ENCODE measurements around the gene CCDC91.
"Not testable (repeated sequence)": the region's sequence is repeated elsewhere in the genome, so short reads cannot be mapped to it uniquely, and the experiment has no call there.

Gene CCDC91

GRCh38 chr12:28320353-28320752 lies 130.1 kb downstream of the CCDC91 start:
- Histone ChIP-seq H3K36me3 (ENCODE audit: control insufficient read depth, insufficient read depth, low read length) (no peaks in the 10 kb centered on the region), H3K4me3 (ENCODE audit: low read length) (no peak overlapping the region), H3K4me1 (ENCODE audit: control insufficient read depth, insufficient read depth, low read length) (no peaks in the 10 kb centered on the region), H3K27me3 (ENCODE audit: control insufficient read depth, insufficient read depth, low read length) (no peaks in the 10 kb centered on the region), H3K27ac (ENCODE audit: low read depth, low read length) (no peak overlapping the region), H3K9ac (ENCODE audit: low read length) (no peak overlapping the region)

GRCh38 chr12:28327722-28328121 lies 137.5 kb downstream of the CCDC91 start:
- H3K4me1 ChIP-seq (ENCODE audit: control insufficient read depth, insufficient read depth, low read length): no peaks in the 10 kb centered on the region
- H3K4me3 ChIP-seq (ENCODE audit: low read length): no peak overlapping the region
- no peak overlapping the region for H3K27ac ChIP-seq (ENCODE audit: low read depth, low read length)
- H3K27me3 ChIP-seq (ENCODE audit: control insufficient read depth, insufficient read depth, low read length): no peaks in the 10 kb centered on the region
- H3K9ac ChIP-seq (ENCODE audit: low read length): no peak overlapping the region
- no peaks in the 10 kb centered on the region for H3K36me3 ChIP-seq (ENCODE audit: control insufficient read depth, insufficient read depth, low read length)

GRCh38 chr12:28328967-28329366 lies 138.7 kb downstream of the CCDC91 start:
- Histone ChIP-seq H3K9ac (ENCODE audit: low read length) (no peak overlapping the region), H3K36me3 (ENCODE audit: control insufficient read depth, insufficient read depth, low read length) (no peaks in the 10 kb centered on the region), H3K27ac (ENCODE audit: low read depth, low read length) (no peak overlapping the region), H3K4me3 (ENCODE audit: low read length) (no peak overlapping the region), H3K4me1 (ENCODE audit: control insufficient read depth, insufficient read depth, low read length) (no peaks in the 10 kb centered on the region), H3K27me3 (ENCODE audit: control insufficient read depth, insufficient read depth, low read length) (no peaks in the 10 kb centered on the region)

GRCh38 chr12:28329727-28330126 lies 139.5 kb downstream of the CCDC91 start:
- H3K4me1 ChIP-seq (ENCODE audit: control insufficient read depth, insufficient read depth, low read length); H3K4me3 ChIP-seq (ENCODE audit: low read length); H3K9ac ChIP-seq (ENCODE audit: low read length); H3K27me3 ChIP-seq (ENCODE audit: control insufficient read depth, insufficient read depth, low read length); H3K27ac ChIP-seq (ENCODE audit: low read depth, low read length); H3K36me3 ChIP-seq (ENCODE audit: control insufficient read depth, insufficient read depth, low read length): not testable (repeated sequence)

- not testable (repeated sequence) for H3K27me3 ChIP-seq (ENCODE audit: control insufficient read depth, insufficient read depth, low read length); H3K36me3 ChIP-seq (ENCODE audit: control insufficient read depth, insufficient read depth, low read length); H3K4me1 ChIP-seq (ENCODE audit: control insufficient read depth, insufficient read depth, low read length); H3K4me3 ChIP-seq (ENCODE audit: low read length); H3K9ac ChIP-seq (ENCODE audit: low read length); H3K27ac ChIP-seq (ENCODE audit: low read depth, low read length)
These were observed 140.0 kb downstream of the CCDC91 start for GRCh38 chr12:28330232-28330631.

GRCh38 chr12:28331130-28331529 lies 140.9 kb downstream of the CCDC91 start:
- H3K36me3 ChIP-seq (ENCODE audit: control insufficient read depth, insufficient read depth, low read length): no peaks in the 10 kb centered on the region
- no peaks in the 10 kb centered on the region for H3K27me3 ChIP-seq (ENCODE audit: control insufficient read depth, insufficient read depth, low read length)
- no peak overlapping the region for H3K4me3 ChIP-seq (ENCODE audit: low read length)
- no peak overlapping the region for H3K9ac ChIP-seq (ENCODE audit: low read length)
- H3K27ac ChIP-seq (ENCODE audit: low read depth, low read length): no peak overlapping the region
- no peaks in the 10 kb centered on the region for H3K4me1 ChIP-seq (ENCODE audit: control insufficient read depth, insufficient read depth, low read length)

DNA sequence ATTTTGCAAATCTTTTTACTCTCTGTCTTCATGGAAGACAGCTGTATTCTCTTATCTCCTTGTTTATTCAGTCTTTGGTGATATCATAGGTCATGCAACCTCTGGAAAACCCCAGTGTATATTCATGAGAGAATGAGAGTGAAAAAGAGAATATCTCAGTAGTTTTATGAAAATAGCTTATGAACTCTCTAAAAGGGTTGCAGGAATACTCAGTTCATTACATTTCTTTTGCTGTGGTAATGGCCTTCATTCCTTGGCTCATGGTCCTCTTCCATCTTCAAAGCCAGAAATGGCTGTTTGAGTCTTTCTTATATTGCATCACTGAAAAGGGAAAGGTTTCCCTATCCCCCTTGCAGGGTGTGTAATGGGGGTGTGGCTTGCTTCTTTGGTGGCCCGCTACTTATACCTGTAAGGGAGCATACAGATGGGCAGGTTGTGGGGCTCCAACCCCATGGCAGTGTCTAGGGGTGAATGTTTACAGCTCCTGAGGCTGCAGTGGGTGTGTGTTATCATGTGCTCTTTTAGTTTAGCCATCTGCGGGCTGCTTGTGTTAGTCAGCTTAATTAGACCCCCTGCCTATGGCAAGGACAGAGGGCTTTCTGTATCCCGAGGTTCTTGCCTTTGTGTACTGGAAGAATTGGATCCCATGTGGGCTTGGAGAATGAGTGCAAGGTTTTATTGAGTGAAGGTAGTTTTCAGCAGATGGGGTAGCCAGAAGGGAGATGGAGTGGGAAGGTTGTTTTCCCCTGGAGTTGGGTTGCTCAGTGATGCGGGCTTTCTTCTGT lies 150.2 kb downstream of the CCDC91 start:
- Histone ChIP-seq H3K27me3 (ENCODE audit: control insufficient read depth, insufficient read depth, low read length) (no peaks in the 10 kb centered on the region), H3K27ac (ENCODE audit: low read depth, low read length) (no peak overlapping the region), H3K4me1 (ENCODE audit: control insufficient read depth, insufficient read depth, low read length) (no peaks in the 10 kb centered on the region), H3K36me3 (ENCODE audit: control insufficient read depth, insufficient read depth, low read length) (no peaks in the 10 kb centered on the region), H3K4me3 (ENCODE audit: low read length) (no peak overlapping the region), H3K9ac (ENCODE audit: low read length) (no peak overlapping the region)

DNA sequence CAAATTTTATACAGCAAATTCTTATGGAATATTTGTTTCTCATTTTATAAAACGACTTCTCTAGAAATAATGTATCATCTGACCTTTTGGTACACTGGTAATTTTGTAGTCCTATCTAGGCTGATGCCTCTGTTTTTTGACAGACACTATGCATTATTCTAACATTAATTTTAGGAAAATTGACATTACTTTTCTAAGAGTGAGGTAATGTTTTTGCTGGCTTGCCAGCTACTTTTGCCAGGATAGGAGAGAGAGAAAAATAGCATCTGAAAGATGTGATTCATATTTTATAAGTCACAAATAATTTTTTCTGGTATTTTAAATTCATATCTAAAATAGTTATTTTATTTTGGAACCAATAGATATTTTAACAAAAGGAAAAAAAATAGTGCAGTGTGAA lies 153.5 kb downstream of the CCDC91 start:
- Histone ChIP-seq H3K4me1 (ENCODE audit: control insufficient read depth, insufficient read depth, low read length) (no peaks in the 10 kb centered on the region), H3K36me3 (ENCODE audit: control insufficient read depth, insufficient read depth, low read length) (no peaks in the 10 kb centered on the region), H3K27ac (ENCODE audit: low read depth, low read length) (no peak overlapping the region), H3K4me3 (ENCODE audit: low read length) (no peak overlapping the region), H3K9ac (ENCODE audit: low read length) (no peak overlapping the region), H3K27me3 (ENCODE audit: control insufficient read depth, insufficient read depth, low read length) (no peaks in the 10 kb centered on the region)

DNA sequence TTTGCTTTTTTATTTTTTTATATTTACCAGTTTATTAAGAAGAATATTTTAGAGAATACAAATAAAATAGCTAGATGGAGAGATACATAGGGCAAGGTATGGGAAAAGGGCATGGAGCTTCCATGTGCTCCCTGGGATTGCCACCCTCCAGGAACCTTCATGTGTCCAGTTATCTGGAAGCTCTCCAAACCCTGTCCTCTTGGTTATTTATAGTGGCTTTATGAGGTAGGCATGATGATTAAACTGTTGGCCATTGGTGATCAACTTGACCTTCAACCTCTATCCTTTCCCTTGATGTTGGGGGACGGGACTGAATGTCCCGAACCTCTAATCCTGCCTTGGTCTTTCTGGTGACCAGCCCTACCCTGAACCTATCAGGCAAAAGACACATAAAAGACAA lies 156.3 kb downstream of the CCDC91 start:
- no peak overlapping the region for H3K4me3 ChIP-seq (ENCODE audit: low read length)
- H3K36me3 ChIP-seq (ENCODE audit: control insufficient read depth, insufficient read depth, low read length): no peaks in the 10 kb centered on the region
- no peaks in the 10 kb centered on the region for H3K4me1 ChIP-seq (ENCODE audit: control insufficient read depth, insufficient read depth, low read length)
- no peaks in the 10 kb centered on the region for H3K27me3 ChIP-seq (ENCODE audit: control insufficient read depth, insufficient read depth, low read length)
- H3K27ac ChIP-seq (ENCODE audit: low read depth, low read length): no peak overlapping the region
- no peak overlapping the region for H3K9ac ChIP-seq (ENCODE audit: low read length)

DNA sequence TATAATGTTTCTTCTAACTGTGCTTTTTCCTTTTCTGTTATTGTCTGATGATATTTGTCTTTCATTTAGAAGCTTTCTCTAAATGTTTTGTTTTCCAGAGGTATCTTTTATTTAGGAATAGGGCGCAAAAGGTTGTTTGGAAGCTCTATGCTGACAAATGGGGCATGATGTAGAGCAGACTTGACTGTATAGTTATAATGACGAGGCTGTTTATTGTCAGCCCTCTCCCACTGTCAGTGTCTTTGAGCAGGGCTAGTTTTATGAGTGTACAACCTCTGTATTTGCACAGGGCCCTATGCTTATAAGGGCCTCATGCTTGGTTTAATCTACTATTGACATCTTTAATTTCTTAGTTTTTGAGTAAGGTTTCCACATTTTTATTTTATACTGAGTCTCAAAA lies 158.9 kb downstream of the CCDC91 start:
- H3K4me1 ChIP-seq (ENCODE audit: control insufficient read depth, insufficient read depth, low read length): no peaks in the 10 kb centered on the region
- H3K27me3 ChIP-seq (ENCODE audit: control insufficient read depth, insufficient read depth, low read length): no peaks in the 10 kb centered on the region
- no peak overlapping the region for H3K9ac ChIP-seq (ENCODE audit: low read length)

DNA sequence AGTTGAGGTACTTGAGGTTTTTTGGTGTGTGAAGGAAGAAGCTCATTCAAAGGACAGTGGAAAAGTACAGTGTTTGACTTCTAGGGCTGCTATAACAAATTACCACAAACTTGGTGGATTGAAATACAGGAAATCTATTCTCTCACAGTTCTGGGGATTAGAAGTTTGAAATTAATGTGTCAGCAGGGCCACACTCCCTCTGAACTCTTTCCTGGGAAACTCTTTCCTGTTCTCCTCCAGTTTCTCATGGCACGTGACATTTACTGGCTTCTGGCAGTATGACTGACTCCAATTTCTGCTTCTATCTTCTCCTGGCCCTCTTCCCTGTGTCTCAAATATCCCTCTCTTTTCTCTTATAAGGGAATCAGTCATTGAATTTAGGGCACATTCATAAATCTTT lies 160.2 kb downstream of the CCDC91 start:
- H3K9ac ChIP-seq (ENCODE audit: low read length): no peak overlapping the region
- H3K36me3 ChIP-seq (ENCODE audit: control insufficient read depth, insufficient read depth, low read length): no peaks in the 10 kb centered on the region
- H3K27me3 ChIP-seq (ENCODE audit: control insufficient read depth, insufficient read depth, low read length): no peaks in the 10 kb centered on the region
- H3K4me1 ChIP-seq (ENCODE audit: control insufficient read depth, insufficient read depth, low read length): no peaks in the 10 kb centered on the region
- no peak overlapping the region for H3K4me3 ChIP-seq (ENCODE audit: low read length)
- H3K27ac ChIP-seq (ENCODE audit: low read depth, low read length): no peak overlapping the region

More for the DNA sequence above, 158.9 kb downstream of the CCDC91 start:
- no peaks in the 10 kb centered on the region for H3K36me3 ChIP-seq (ENCODE audit: control insufficient read depth, insufficient read depth, low read length)
- no peak overlapping the region for H3K27ac ChIP-seq (ENCODE audit: low read depth, low read length)
- H3K4me3 ChIP-seq (ENCODE audit: low read length): no peak overlapping the region

DNA sequence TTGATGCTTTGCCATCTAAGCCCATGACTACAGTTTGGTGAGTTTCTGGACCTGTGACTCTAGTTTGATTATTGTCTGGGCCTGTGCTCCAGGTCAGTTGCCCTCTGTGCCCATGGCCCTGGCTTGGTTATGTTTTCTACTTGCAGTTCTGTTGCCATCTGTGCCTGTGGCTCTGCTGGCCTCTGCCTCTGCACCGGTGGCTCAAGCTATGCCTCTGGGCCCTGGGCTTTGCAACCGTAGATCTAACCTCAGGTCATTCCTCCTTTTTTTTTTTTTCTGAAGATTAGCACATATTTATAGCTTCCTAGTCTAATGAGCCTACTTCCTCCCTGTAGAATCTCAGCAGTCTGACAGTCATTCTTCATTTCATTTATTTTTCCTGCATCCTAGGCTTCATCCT lies 161.2 kb downstream of the CCDC91 start:
- Histone ChIP-seq H3K27ac (ENCODE audit: low read depth, low read length) (no peak overlapping the region), H3K4me1 (ENCODE audit: control insufficient read depth, insufficient read depth, low read length) (no peaks in the 10 kb centered on the region), H3K36me3 (ENCODE audit: control insufficient read depth, insufficient read depth, low read length) (no peaks in the 10 kb centered on the region)

GRCh38 chr12:28355161-28355560 lies 164.9 kb downstream of the CCDC91 start:
- H3K36me3 ChIP-seq (ENCODE audit: control insufficient read depth, insufficient read depth, low read length): no peaks in the 10 kb centered on the region
- H3K27me3 ChIP-seq (ENCODE audit: control insufficient read depth, insufficient read depth, low read length): no peaks in the 10 kb centered on the region
- H3K9ac ChIP-seq (ENCODE audit: low read length): no peak overlapping the region
- H3K4me3 ChIP-seq (ENCODE audit: low read length): no peak overlapping the region
- no peak overlapping the region for H3K27ac ChIP-seq (ENCODE audit: low read depth, low read length)
- H3K4me1 ChIP-seq (ENCODE audit: control insufficient read depth, insufficient read depth, low read length): no peaks in the 10 kb centered on the region

More for the DNA sequence above, 161.2 kb downstream of the CCDC91 start:
- Histone ChIP-seq H3K27me3 (ENCODE audit: control insufficient read depth, insufficient read depth, low read length) (no peaks in the 10 kb centered on the region), H3K9ac (ENCODE audit: low read length) (no peak overlapping the region), H3K4me3 (ENCODE audit: low read length) (no peak overlapping the region)

All from rectal smooth muscle tissue (tissue), 1 donor.